Epithelial cell of esophagus (primary cell): ENCODE results near the gene SDR39U1.

Experiments
- DNase-seq: peaks from one replicate; pipeline ENCODE4 v3.0.0; 2010; ENCODE audit warnings: low read depth
- H3K4me3 ChIP-seq: 2 replicates; pipeline ENCODE4 v1.5.1; 2011; ENCODE audit warnings: mild to moderate bottlenecking, low read length, control low read depth
- TF ChIP-seq, protein P1 (sequence below): IDR thresholded peaks from 2 replicates; pipeline ENCODE4 v1.5.1; 2011; ENCODE audit warnings: low read depth, mild to moderate bottlenecking, low read length, control low read depth, inconsistent platforms; ENCODE audit not compliant: insufficient read depth; ENCODE audit errors: missing control alignments

Gene SDR39U1

DNA sequence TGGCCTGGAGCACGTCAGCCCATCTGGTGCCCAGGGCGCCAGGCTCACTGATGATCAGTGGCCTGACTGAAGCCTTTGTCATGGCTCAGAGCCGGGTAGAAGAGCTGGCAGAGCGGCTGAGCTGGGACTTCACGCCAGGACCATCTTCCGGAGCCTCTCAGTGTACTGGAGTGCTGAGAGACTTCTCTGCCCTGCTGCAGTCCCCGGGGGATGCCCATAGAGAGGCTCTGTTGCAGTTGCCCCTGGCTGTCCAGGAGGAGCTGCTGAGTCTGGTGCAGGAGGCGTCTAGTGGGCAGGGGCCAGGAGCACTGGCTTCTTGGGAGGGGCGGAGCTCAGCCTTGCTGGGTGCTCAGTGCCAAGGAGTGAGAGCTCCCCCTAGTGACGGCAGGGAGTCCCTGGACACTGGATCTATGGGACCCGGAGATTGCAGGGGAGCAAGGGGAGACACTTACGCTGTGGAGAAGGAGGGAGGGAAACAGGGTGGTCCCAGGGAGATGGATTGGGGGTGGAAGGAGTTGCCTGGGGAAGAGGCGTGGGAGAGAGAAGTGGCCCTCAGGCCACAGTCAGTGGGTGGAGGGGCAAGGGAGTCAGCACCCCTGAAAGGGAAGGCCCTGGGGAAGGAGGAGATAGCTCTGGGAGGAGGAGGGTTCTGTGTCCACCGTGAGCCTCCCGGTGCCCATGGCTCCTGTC is 10.9 kb downstream of the SDR39U1 start:
- peak overlapping the region; percentile 76 for H3K4me3 ChIP-seq
- DNase-seq = peak; percentile 96
- TF ChIP-seq, protein P1, sequence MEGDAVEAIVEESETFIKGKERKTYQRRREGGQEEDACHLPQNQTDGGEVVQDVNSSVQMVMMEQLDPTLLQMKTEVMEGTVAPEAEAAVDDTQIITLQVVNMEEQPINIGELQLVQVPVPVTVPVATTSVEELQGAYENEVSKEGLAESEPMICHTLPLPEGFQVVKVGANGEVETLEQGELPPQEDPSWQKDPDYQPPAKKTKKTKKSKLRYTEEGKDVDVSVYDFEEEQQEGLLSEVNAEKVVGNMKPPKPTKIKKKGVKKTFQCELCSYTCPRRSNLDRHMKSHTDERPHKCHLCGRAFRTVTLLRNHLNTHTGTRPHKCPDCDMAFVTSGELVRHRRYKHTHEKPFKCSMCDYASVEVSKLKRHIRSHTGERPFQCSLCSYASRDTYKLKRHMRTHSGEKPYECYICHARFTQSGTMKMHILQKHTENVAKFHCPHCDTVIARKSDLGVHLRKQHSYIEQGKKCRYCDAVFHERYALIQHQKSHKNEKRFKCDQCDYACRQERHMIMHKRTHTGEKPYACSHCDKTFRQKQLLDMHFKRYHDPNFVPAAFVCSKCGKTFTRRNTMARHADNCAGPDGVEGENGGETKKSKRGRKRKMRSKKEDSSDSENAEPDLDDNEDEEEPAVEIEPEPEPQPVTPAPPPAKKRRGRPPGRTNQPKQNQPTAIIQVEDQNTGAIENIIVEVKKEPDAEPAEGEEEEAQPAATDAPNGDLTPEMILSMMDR = peak; percentile 98

DNA sequence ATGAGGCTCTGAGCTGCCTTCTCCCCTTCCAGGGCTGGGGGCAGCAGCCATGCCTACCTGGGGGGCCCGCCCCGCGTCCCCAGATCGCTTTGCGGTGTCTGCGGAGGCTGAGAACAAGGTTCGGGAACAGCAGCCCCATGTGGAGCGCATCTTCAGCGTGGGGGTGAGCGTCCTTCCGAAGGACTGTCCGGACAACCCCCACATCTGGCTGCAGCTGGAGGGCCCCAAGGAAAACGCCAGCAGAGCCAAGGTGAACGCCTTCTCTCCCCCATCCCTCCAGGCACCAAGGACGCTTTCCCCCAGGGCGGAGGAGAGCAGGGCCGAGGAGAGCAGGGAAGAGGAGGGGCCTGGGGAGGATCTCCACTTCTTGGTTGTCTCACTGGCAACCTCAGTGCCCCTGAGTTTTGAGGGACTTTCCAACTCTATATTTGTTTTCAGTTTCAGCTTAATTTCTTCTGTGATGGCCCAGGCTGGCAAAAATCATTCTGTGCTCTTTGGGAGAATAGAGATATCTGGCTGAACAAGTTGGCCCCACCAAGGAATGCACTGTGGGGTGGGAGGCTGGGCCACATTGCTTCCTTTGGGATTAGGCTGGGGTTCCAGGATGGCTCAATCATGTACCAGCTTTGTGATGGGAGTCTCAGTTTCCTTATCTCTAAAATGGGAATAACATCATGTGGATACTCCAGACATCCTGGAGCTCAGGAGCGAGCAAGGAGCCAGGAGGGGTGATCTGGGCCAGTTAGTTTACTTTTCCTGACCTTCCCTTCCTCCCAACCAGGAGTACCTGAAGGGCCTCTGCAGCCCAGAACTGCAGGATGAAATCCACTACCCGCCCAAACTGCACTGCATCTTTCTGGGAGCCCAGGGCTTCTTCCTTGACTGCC is 11.7 kb downstream of the SDR39U1 start:
- H3K4me3 ChIP-seq = peak overlapping the region; percentile 76
- TF ChIP-seq, protein P1 = no peak
- DNase-seq = peak; percentile 40

DNA sequence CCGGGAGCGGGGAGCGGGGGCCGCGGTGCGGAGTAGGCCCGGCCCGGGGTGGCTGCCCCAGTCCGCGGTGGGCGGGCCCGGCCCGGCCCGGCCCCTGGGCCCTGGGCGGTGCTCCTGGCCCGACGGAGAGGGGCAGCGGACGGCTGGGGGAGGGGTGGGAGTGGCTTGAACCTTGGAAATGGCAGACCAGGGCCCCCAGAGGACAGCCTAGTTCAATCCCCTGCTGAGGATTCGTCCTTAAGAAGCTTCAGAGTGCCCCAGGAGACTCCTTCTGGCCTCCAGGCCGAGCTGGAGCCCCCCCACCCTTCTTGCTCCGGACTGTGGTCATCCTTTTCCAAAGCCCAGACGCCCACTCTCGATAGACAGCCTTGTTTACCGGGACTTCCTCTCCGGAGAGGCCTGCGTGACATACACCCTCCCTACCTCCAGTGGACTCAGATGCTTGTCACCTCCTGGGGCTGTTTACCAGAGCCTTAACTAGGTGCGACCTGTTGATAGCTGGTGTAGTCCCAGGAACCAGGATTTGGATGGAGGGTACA is 12.4 kb downstream of the SDR39U1 start:
- peak; percentile 58 for DNase-seq
- TF ChIP-seq, protein P1 = no peak
- peak overlapping the region; percentile 76 for H3K4me3 ChIP-seq

DNA sequence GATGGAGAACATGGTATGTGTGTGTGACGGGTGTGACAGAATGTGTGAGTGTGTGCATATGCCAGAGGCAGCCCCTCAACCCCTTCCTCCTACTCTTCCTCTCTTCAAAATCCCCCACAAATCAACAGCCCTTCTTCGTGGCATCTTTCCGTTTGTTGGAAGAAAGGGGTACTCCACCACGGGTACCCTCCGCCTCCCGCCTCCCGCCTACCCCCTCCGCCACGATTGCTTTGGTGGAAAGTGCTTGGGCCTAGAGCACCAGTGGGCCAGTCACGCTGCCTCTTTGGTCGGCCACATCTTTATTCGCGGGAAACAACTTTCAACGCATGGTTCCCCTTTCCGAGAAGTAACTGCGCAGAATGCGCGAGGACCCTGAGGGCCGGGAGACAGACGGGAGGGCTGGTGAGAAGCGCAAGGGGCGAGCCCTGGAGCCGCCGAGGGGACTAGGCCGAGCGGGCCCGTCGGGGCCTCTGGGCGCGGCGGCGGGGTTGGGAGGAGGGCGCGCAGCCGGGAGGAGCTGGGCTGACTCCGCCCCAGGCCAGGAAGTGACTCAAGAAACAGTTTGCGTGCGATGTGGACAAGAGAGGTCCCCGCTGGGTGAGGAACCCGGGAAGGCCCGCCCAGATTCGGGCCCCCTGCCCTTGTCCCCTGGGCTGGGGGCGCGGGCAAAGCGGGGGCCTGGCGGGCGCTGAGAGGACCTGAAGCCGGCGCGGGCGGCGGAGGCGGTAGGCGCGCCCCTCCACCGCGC is 13.0 kb downstream of the SDR39U1 start, which contains the start of the genes CBLN3 and KHNYN:
Gene CBLN3, minus strand, starts transcription at position 274 of the 748 bp plus-strand sequence. CDS start 614 bp downstream, outside the sequence.
Gene KHNYN, plus strand, starts transcription at position 560 of the 748 bp plus-strand sequence. CDS start 777 bp downstream, outside the sequence.
- TF ChIP-seq, protein P1 = no peak
- peak; percentile 89 for DNase-seq
- H3K4me3 ChIP-seq = peak within 1 kb of the TSS; percentile 76

DNA sequence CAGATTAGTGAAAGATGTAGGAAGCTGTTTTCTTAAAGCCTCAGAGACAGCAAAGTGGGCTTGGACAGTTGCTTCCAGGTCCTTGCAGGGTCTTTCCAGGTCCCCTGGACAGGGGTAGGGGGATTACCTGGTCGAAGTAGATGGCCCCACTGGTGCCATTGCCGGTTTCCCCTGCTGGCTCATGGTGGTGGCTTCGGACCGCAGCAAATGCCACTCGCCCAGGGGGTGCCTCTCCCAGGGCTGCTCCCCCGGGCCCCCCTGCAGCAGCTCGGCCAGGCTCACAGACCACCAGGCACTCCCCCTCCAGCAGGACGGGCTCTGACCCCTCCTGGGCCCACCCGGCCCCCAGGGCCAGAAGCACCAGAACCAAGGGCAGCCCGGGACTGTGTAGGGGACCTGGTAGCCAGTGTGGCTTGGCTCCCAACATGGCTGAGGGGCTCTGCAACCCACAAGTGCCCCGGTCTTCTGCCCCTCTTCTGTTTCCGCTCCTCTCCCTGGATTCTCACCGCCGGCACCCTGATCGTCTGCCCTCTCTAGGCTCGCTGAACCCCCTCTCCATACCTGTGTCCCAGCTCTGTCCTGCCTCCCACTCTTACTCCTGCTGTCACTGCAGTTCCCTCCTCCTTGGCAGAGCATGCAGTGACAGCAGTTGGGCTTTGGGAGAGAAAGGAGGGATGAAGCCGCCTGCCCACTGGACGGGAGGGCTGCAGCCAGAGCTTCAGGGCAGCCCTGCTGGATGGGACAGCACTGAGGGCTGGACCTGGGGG is 13.8 kb downstream of the SDR39U1 start:
- DNase-seq = no peak
- TF ChIP-seq, protein P1 = no peak
- H3K4me3 ChIP-seq = no peak overlapping the region
